HepG2 (cell line): ENCODE measurements around the gene SNPH. TPM values are rescaled to one million over a fixed set of nuclear protein-coding genes. Genes with fewer than 3 reads are reported as not detected.

Source experiments
- RNF2 ChIP-seq: fragments of 450-650 bp; conservative IDR thresholded peaks from 2 replicates; pipeline ENCODE4 v1.6.1; 2016; ENCODE audit warnings: low read depth
- polyA plus RNA-seq, 8 experiments: library from polyadenylated mRNA; depleted of rRNA in 3 of 8; stranded (reverse) in 7 of 8; unstranded in 1 of 8; fragments of >200 nt; fragmentation: Illumina TruSeq in 4 of 8; extraction: Trizol in 4 of 8; gene quantifications; 2 replicates each; pipeline versions ENCODE4 v1.2.1 to v1.2.3, GENCODE V29; 2011 to 2016; ENCODE audit warnings: low read depth in 4 of 8, missing spikeins in 1 of 8, mixed read lengths in 1 of 8; ENCODE audit not compliant: insufficient read depth in 1 of 8
- total RNA-seq, 5 experiments: library from RNA; depleted of rRNA; stranded (reverse); fragments of >200 nt; fragmentation: Illumina TruSeq; extraction: Trizol; gene quantifications; 2 replicates each; pipeline ENCODE4 v1.2.3, GENCODE V29; 2016; ENCODE audit warnings: low read depth in 1 of 5
- TF ChIP-seq, protein P1 (sequence below): sonication (generic); formaldehyde crosslinking; IDR thresholded peaks from 2 replicates; pipeline ENCODE4 v1.5.1; 2020; ENCODE audit warnings: mild to moderate bottlenecking, missing genetic modification reagents, moderate library complexity
- TF ChIP-seq, protein P2 (sequence below): fragments of 450-650 bp; IDR thresholded peaks from 2 replicates; pipeline ENCODE4 v1.6.1; 2016
- TF ChIP-seq, protein P3 (sequence below): sonication (generic); formaldehyde crosslinking; IDR thresholded peaks from 2 replicates; pipeline ENCODE4 v1.8.0; 2022; ENCODE audit warnings: missing genetic modification reagents, mild to moderate bottlenecking, moderate library complexity, borderline replicate concordance

Gene SNPH
- total and polyA plus RNA-seq, 2 of the 13 experiments (the other 11 are each of a cell fraction or from before 2014, with no cell fraction given): 0.09 TPM; not detected in 1

DNA sequence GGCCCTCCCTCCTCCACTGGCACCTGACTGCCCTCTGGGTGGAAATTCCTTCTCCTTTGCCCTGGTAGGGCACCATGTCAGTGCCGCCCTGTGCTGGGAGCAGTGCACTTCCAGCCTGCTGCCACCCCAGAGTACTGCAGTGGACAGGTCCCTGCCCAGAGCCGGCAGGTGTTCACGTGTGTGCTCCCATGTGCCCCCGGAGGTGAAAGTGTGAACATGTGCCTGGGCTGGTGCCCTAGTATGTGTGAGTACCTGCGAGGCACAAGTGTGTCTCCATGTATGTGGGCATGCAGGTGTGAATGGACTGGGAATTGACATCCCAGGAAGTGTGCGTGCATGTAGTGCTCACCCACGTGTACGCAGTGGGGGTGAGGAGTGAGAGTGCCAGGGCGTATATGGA lies 33.4 kb downstream of the SNPH start (continued):
- TF ChIP-seq, protein P1, sequence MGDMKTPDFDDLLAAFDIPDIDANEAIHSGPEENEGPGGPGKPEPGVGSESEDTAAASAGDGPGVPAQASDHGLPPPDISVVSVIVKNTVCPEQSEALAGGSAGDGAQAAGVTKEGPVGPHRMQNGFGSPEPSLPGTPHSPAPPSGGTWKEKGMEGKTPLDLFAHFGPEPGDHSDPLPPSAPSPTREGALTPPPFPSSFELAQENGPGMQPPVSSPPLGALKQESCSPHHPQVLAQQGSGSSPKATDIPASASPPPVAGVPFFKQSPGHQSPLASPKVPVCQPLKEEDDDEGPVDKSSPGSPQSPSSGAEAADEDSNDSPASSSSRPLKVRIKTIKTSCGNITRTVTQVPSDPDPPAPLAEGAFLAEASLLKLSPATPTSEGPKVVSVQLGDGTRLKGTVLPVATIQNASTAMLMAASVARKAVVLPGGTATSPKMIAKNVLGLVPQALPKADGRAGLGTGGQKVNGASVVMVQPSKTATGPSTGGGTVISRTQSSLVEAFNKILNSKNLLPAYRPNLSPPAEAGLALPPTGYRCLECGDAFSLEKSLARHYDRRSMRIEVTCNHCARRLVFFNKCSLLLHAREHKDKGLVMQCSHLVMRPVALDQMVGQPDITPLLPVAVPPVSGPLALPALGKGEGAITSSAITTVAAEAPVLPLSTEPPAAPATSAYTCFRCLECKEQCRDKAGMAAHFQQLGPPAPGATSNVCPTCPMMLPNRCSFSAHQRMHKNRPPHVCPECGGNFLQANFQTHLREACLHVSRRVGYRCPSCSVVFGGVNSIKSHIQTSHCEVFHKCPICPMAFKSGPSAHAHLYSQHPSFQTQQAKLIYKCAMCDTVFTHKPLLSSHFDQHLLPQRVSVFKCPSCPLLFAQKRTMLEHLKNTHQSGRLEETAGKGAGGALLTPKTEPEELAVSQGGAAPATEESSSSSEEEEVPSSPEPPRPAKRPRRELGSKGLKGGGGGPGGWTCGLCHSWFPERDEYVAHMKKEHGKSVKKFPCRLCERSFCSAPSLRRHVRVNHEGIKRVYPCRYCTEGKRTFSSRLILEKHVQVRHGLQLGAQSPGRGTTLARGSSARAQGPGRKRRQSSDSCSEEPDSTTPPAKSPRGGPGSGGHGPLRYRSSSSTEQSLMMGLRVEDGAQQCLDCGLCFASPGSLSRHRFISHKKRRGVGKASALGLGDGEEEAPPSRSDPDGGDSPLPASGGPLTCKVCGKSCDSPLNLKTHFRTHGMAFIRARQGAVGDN (CRISPR knock-in tag): peak; percentile 30; the same call in 1 of the 2 replicates
- peak; percentile 50; the same call in 1 of the 2 replicates for TF ChIP-seq RNF2
- TF ChIP-seq, protein P2, sequence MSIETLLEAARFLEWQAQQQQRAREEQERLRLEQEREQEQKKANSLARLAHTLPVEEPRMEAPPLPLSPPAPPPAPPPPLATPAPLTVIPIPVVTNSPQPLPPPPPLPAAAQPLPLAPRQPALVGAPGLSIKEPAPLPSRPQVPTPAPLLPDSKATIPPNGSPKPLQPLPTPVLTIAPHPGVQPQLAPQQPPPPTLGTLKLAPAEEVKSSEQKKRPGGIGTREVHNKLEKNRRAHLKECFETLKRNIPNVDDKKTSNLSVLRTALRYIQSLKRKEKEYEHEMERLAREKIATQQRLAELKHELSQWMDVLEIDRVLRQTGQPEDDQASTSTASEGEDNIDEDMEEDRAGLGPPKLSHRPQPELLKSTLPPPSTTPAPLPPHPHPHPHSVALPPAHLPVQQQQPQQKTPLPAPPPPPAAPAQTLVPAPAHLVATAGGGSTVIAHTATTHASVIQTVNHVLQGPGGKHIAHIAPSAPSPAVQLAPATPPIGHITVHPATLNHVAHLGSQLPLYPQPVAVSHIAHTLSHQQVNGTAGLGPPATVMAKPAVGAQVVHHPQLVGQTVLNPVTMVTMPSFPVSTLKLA: peak; percentile 84
- TF ChIP-seq, protein P3, sequence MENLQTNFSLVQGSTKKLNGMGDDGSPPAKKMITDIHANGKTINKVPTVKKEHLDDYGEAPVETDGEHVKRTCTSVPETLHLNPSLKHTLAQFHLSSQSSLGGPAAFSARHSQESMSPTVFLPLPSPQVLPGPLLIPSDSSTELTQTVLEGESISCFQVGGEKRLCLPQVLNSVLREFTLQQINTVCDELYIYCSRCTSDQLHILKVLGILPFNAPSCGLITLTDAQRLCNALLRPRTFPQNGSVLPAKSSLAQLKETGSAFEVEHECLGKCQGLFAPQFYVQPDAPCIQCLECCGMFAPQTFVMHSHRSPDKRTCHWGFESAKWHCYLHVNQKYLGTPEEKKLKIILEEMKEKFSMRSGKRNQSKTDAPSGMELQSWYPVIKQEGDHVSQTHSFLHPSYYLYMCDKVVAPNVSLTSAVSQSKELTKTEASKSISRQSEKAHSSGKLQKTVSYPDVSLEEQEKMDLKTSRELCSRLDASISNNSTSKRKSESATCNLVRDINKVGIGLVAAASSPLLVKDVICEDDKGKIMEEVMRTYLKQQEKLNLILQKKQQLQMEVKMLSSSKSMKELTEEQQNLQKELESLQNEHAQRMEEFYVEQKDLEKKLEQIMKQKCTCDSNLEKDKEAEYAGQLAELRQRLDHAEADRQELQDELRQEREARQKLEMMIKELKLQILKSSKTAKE (CRISPR knock-in tag): 0 out of 2 replicates have a peak, but pooled peaks have one; percentile 22
